ENCODE results near the gene TBC1D14.

Gene TBC1D14

DNA sequence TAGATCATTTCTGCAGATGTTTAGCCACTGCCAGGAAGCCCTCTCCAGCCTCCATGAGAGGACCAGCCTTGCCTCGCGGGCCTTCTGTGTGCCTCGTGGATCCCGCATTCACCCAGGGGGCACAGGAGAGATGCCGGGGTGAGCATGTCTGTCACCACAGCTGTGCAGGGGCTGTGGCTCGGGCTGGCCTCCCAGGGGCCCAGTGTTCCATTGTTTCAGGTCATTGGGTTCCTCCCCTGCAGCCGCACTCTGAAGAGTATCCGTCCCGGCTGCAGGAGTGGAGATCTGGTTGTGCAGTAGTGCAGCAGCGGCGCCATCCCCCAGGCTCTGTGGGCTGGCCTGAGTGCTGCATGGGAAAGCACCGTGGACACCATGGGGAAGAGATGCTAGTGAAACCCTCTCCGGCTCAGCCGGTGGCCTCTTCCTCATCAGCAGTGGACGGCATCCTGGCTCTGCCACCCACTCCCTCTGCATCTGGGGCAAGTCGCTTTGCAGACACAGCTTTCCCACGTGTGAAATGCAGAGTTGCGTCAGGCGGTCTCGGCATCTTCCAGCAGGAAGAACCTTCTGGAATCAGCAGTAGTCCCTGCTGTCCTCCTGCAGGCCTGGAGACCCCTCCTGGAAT, 29.1 kb downstream of the TBC1D14 start:
- Histone ChIP-seq H3K27me3 (ENCODE audit: control insufficient read depth in 2 of 2, insufficient read depth in 2 of 2, low read length in 2 of 2) (no peaks in the 10 kb centered on the region), H3K9ac (ENCODE audit: low read depth in 1 of 2, low read length in 2 of 2) (no peak overlapping the region), H3K36me3 (ENCODE audit: control insufficient read depth in 2 of 2, insufficient read depth in 2 of 2, low read length in 2 of 2) (peaks cover 2 to 5% of the 10 kb centered on the region in 2 donors), H3K27ac (ENCODE audit: low read depth in 2 of 2, low read length in 2 of 2) (peak overlapping the region; percentile 13 to 49), H3K9me3 (ENCODE audit: control insufficient read depth in 2 of 2, low read length in 2 of 2) (no peaks in the 10 kb centered on the region), H3K4me1 (ENCODE audit: control insufficient read depth in 2 of 2, insufficient read depth in 2 of 2, low read length in 2 of 2) (peaks cover 28 to 32% of the 10 kb centered on the region in 2 donors), H3K4me3 (ENCODE audit: low read length in 2 of 2) (no peak overlapping the region)

DNA sequence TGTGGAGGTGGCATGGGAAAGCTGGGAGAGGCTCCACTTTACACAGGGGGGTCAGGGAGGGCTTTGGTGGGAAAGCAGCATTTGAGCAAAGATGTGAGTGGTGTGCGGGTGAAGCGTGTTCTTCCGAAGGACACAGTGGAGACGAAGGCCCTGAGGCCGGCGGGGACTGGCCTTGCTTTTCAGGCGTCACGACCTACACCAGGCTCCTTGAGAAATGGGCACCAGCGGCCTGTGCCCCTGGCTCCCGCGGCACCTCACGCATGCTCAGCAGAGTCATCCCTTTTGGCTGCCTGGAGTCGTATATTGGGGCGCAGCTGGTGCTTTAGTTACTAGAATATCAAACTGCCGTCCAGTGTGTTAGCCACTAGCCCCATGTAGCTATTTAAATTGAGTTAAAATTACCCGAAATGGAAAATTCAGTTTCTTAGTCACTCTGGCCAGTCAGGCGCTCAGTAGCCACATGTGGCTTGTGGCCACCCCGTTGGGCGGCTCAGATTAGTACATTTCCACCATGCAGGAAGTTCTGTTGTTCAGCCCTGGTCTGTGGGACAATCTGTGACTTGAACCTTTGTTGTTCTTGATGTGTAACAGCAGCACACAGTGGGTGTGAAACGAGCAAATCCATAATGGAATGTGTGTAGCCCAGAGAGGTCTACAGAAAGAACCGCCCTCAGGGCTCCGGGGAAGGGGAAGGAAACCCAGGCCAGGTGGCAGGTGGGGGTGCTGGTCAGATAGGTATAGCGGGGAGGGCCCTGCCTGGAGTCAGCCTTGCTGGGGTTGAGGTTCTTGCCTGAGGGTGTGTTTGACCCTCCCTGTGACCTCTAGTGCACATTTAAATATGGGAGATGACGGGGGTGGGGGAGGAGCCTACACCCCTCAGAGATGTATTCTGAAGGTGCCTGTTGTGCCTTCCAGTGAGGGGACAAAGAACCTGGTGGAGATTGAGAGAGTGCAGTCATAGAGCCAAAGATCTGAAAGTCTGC, 30.4 kb downstream of the TBC1D14 start:
- H3K27ac ChIP-seq (ENCODE audit: low read depth in 2 of 2, low read length in 2 of 2) = peak overlapping the region; percentile 39 to 55
- no peaks in the 10 kb centered on the region for H3K9me3 ChIP-seq (ENCODE audit: control insufficient read depth in 2 of 2, low read length in 2 of 2)
- H3K36me3 ChIP-seq (ENCODE audit: control insufficient read depth in 2 of 2, insufficient read depth in 2 of 2, low read length in 2 of 2) = peaks cover 2 to 3% of the 10 kb centered on the region in 2 donors
- peaks cover 37 to 45% of the 10 kb centered on the region in 2 donors for H3K4me1 ChIP-seq (ENCODE audit: control insufficient read depth in 2 of 2, insufficient read depth in 2 of 2, low read length in 2 of 2)
- H3K4me3 ChIP-seq (ENCODE audit: low read length in 2 of 2) = no peak overlapping the region
- H3K27me3 ChIP-seq (ENCODE audit: control insufficient read depth in 2 of 2, insufficient read depth in 2 of 2, low read length in 2 of 2) = no peaks in the 10 kb centered on the region
- H3K9ac ChIP-seq (ENCODE audit: low read depth in 1 of 2, low read length in 2 of 2) = no peak overlapping the region

DNA sequence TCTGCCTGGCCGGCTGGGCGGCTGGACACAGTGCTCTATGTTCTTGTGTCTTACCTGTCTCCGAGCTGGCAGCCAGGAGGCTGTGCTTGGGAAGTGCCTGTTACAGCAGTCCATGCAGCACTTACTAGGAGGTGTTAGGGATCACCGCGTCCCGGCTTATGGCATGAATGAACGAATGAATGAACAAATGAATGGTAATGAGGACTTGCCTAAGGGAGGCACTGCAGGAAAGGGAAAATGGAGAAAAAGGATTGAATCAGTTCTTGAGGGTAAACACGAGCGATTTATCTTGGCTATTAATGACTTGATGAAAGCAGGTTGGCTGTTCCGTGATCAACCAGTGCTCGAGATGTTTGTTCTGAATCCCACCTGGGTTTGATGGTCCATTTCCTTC, 31.1 kb downstream of the TBC1D14 start:
- Histone ChIP-seq H3K4me1 (ENCODE audit: control insufficient read depth in 2 of 2, insufficient read depth in 2 of 2, low read length in 2 of 2) (peaks cover 40 to 48% of the 10 kb centered on the region in 2 donors), H3K27ac (ENCODE audit: low read depth in 2 of 2, low read length in 2 of 2) (peak overlapping the region; percentile 55 to 65), H3K9ac (ENCODE audit: low read depth in 1 of 2, low read length in 2 of 2) (no peak overlapping the region), H3K4me3 (ENCODE audit: low read length in 2 of 2) (no peak overlapping the region), H3K9me3 (ENCODE audit: control insufficient read depth in 2 of 2, low read length in 2 of 2) (no peaks in the 10 kb centered on the region), H3K27me3 (ENCODE audit: control insufficient read depth in 2 of 2, insufficient read depth in 2 of 2, low read length in 2 of 2) (no peaks in the 10 kb centered on the region), H3K36me3 (ENCODE audit: control insufficient read depth in 2 of 2, insufficient read depth in 2 of 2, low read length in 2 of 2) (peaks cover 2 to 3% of the 10 kb centered on the region in 2 donors)

DNA sequence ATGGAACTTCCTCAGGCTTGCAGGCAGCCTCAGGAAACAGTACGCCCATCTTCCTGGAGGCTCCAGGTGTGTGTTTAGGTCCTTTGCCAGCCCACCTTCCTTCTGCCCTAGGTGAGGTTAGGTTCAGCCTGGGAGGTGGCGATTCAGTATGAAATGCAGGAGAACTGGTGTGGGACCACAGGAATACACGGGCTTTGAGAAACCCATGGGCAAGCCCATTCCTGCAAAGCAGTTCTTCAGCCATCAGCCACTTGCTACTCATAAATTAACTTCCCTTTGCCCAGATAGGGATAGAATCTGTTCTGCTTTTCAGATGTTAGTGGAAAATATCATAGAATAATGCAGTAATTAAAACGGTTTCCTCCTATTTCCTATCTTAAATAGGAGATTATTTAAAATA, 32.2 kb downstream of the TBC1D14 start:
- no peaks in the 10 kb centered on the region for H3K9me3 ChIP-seq (ENCODE audit: control insufficient read depth in 2 of 2, low read length in 2 of 2)
- H3K4me1 ChIP-seq (ENCODE audit: control insufficient read depth in 2 of 2, insufficient read depth in 2 of 2, low read length in 2 of 2) = peaks cover 40 to 48% of the 10 kb centered on the region in 2 donors
- H3K27ac ChIP-seq (ENCODE audit: low read depth in 2 of 2, low read length in 2 of 2) = peak overlapping the region; percentile 76 to 94
- H3K36me3 ChIP-seq (ENCODE audit: control insufficient read depth in 2 of 2, insufficient read depth in 2 of 2, low read length in 2 of 2) = peaks cover 2 to 3% of the 10 kb centered on the region in 2 donors
- peak overlapping the region in 1 of 2 donors; percentile 20 for H3K4me3 ChIP-seq (ENCODE audit: low read length in 2 of 2)
- H3K27me3 ChIP-seq (ENCODE audit: control insufficient read depth in 2 of 2, insufficient read depth in 2 of 2, low read length in 2 of 2) = no peaks in the 10 kb centered on the region
- peak overlapping the region; percentile 20 to 30 for H3K9ac ChIP-seq (ENCODE audit: low read depth in 1 of 2, low read length in 2 of 2)

DNA sequence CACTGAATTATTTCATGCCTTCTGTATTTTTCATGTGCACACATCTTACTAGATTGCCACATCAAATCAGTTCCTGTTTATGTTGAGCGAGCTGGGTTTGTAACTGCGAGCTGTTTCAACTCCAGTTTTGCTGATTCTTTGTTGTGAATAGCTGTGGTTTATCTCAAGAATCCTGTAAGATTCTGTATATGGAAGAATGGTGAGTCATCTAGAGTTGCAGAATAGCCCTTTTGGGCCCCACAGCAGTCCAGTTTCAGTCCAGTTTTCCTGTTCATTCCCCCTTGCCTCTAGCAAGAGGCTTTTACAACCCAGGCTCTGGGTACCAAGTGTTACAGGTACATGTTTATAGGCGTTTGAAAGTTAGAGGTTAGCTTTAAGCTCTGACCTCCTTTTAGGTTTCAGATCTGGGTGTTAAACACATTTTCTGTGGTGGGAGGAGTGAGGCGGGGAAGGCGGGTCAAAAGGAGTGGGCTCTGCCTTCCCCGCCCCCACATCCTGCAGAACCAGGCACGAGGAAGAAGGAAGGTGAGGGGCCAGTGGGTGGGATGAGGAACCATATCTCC, 32.7 kb downstream of the TBC1D14 start:
- Histone ChIP-seq H3K36me3 (ENCODE audit: control insufficient read depth in 2 of 2, insufficient read depth in 2 of 2, low read length in 2 of 2) (peaks cover 2 to 3% of the 10 kb centered on the region in 2 donors), H3K9me3 (ENCODE audit: control insufficient read depth in 2 of 2, low read length in 2 of 2) (no peaks in the 10 kb centered on the region), H3K9ac (ENCODE audit: low read depth in 1 of 2, low read length in 2 of 2) (peak overlapping the region; percentile 28 to 72), H3K27me3 (ENCODE audit: control insufficient read depth in 2 of 2, insufficient read depth in 2 of 2, low read length in 2 of 2) (no peaks in the 10 kb centered on the region), H3K27ac (ENCODE audit: low read depth in 2 of 2, low read length in 2 of 2) (peak overlapping the region; percentile 94 to 96), H3K4me1 (ENCODE audit: control insufficient read depth in 2 of 2, insufficient read depth in 2 of 2, low read length in 2 of 2) (peaks cover 40 to 48% of the 10 kb centered on the region in 2 donors), H3K4me3 (ENCODE audit: low read length in 2 of 2) (peak overlapping the region in 1 of 2 donors; percentile 21)

DNA sequence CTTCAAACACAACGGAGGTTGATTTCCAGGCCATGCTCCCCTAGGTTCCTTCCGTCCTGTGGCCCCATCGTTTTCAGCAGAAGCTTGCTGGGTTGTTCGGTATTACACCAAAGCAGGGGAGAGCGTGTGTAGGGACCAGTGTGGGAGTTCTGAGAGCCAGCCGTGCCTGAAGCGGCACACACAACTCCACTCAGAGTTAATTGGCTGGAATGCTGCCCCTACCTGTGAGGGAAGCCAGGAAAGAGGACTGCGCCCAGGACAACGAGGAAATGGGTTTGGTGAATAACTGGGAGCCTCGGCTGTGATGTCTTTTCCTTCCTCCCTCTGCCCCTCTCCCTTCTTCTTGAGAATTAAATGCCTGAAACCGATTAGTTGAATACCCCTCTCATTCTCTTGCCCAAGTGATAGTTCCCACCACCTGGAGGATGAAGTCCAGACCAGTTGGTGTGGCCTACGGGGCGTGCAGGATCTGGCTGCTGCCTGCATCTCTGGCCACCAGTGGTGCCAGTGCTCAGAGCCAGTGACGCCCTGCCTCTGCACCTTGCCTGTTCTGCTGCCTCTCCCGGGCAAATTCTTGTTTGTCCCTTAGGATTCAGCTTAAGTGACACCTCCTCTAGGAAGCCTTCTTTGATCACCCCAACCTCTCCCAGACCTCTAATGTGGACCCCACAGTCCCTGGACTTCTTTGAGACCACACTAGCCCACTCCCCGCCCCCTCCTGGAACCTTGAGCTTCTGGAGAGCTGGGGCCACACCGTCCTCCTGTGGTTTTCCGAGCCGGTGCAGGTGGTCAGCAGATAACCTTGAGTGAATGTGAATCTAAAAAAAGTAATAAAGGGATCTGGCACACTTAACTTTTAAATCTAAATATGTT, 33.6 kb downstream of the TBC1D14 start:
- no peaks in the 10 kb centered on the region for H3K27me3 ChIP-seq (ENCODE audit: control insufficient read depth in 2 of 2, insufficient read depth in 2 of 2, low read length in 2 of 2)
- peak overlapping the region; percentile 52 to 72 for H3K9ac ChIP-seq (ENCODE audit: low read depth in 1 of 2, low read length in 2 of 2)
- peak overlapping the region; percentile 28 to 57 for H3K4me3 ChIP-seq (ENCODE audit: low read length in 2 of 2)
- no peaks in the 10 kb centered on the region for H3K9me3 ChIP-seq (ENCODE audit: control insufficient read depth in 2 of 2, low read length in 2 of 2)
- H3K36me3 ChIP-seq (ENCODE audit: control insufficient read depth in 2 of 2, insufficient read depth in 2 of 2, low read length in 2 of 2) = peaks cover 2 to 3% of the 10 kb centered on the region in 2 donors
- peaks cover 46 to 53% of the 10 kb centered on the region in 2 donors for H3K4me1 ChIP-seq (ENCODE audit: control insufficient read depth in 2 of 2, insufficient read depth in 2 of 2, low read length in 2 of 2)
- H3K27ac ChIP-seq (ENCODE audit: low read depth in 2 of 2, low read length in 2 of 2) = peak overlapping the region; percentile 94 to 96

DNA sequence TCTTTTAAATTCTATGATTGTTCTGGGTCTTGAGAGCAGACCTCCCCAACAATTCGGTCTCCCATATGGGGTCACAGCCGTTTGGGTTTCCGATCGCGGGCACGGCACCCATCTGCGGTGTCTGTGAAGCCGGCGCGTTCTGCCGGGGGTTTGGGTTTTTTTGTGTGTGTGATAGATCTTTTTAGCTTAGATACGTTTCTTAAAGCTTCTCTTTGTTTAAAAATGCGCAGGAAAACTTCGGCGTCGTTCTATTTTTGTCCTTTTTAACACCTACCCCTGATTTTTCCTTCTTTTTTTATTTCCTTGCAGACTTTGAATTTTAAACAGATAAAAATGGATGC, 34.2 kb downstream of the TBC1D14 start:
- Histone ChIP-seq H3K27ac (ENCODE audit: low read depth in 2 of 2, low read length in 2 of 2) (peak overlapping the region; percentile 94 to 96), H3K9me3 (ENCODE audit: control insufficient read depth in 2 of 2, low read length in 2 of 2) (no peaks in the 10 kb centered on the region), H3K36me3 (ENCODE audit: control insufficient read depth in 2 of 2, insufficient read depth in 2 of 2, low read length in 2 of 2) (peaks cover 2 to 3% of the 10 kb centered on the region in 2 donors), H3K9ac (ENCODE audit: low read depth in 1 of 2, low read length in 2 of 2) (peak overlapping the region; percentile 47 to 72), H3K4me3 (ENCODE audit: low read length in 2 of 2) (peak overlapping the region; percentile 28 to 57), H3K27me3 (ENCODE audit: control insufficient read depth in 2 of 2, insufficient read depth in 2 of 2, low read length in 2 of 2) (no peaks in the 10 kb centered on the region), H3K4me1 (ENCODE audit: control insufficient read depth in 2 of 2, insufficient read depth in 2 of 2, low read length in 2 of 2) (peaks cover 49 to 56% of the 10 kb centered on the region in 2 donors)

DNA sequence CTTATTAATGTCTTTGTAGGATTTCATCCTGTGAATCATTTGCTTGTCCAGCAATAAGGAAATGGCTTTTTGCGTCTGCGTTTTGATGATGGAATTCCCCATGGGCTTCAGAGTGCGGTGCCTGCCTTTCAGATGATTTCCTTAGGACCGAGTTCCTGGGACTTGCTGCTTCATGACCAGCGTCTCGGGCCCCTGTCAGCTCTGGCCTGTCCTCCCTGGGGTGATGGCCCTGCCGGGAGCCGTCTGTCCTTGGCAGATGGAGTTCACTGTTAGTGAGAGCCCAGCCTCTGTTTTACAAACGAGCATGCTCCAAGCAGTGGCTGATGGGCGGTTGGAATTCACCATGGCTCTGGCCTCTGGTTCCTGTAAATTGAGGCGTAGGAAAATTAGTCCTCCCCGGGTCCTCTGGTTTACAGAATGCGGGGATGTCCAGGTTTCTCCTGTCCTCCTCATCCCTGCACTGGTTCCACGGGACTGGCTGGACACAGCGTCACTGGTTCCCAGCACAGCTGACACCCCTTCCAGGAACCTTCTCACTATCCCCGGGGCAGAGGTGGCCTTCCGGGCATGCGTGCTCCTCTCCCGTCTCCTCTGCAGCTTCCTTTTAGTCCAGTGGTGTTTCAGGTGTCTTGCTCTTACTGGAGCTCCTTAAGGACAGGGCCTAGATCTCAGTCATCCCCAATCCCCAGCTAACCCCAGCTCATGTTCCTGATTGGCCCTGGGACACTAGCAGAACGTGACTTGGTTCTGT, 34.9 kb downstream of the TBC1D14 start:
- Histone ChIP-seq H3K4me1 (ENCODE audit: control insufficient read depth in 2 of 2, insufficient read depth in 2 of 2, low read length in 2 of 2) (peaks cover 49 to 54% of the 10 kb centered on the region in 2 donors), H3K27ac (ENCODE audit: low read depth in 2 of 2, low read length in 2 of 2) (peak overlapping the region; percentile 94 to 96), H3K4me3 (ENCODE audit: low read length in 2 of 2) (peak overlapping the region; percentile 28 to 57), H3K27me3 (ENCODE audit: control insufficient read depth in 2 of 2, insufficient read depth in 2 of 2, low read length in 2 of 2) (no peaks in the 10 kb centered on the region), H3K36me3 (ENCODE audit: control insufficient read depth in 2 of 2, insufficient read depth in 2 of 2, low read length in 2 of 2) (peaks cover 0 to 3% of the 10 kb centered on the region in 2 donors), H3K9me3 (ENCODE audit: control insufficient read depth in 2 of 2, low read length in 2 of 2) (no peaks in the 10 kb centered on the region), H3K9ac (ENCODE audit: low read depth in 1 of 2, low read length in 2 of 2) (peak overlapping the region; percentile 68 to 72)

DNA sequence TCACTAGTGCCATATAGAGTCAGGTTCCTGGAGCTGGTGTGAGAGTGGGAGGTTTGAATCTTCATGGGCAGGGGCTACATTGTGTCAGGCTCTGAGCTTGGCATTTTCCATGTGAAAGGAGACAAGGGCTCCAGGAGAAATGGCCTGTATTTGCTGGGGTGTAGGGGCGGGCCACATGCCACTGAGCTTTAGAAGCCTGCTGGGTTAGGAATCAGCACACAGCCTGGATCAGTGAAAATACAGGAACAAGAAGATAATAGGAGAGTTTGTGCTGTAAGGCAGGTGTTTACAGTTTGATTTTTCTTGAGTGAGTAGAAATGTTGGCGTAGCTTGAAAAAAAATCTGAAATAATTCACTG, 35.4 kb downstream of the TBC1D14 start:
- no peaks in the 10 kb centered on the region for H3K36me3 ChIP-seq (ENCODE audit: control insufficient read depth in 2 of 2, insufficient read depth in 2 of 2, low read length in 2 of 2)
- H3K9ac ChIP-seq (ENCODE audit: low read depth in 1 of 2, low read length in 2 of 2) = peak overlapping the region; percentile 68 to 72
- peak overlapping the region; percentile 22 to 57 for H3K4me3 ChIP-seq (ENCODE audit: low read length in 2 of 2)
- no peaks in the 10 kb centered on the region for H3K9me3 ChIP-seq (ENCODE audit: control insufficient read depth in 2 of 2, low read length in 2 of 2)
- no peaks in the 10 kb centered on the region for H3K27me3 ChIP-seq (ENCODE audit: control insufficient read depth in 2 of 2, insufficient read depth in 2 of 2, low read length in 2 of 2)
- peak overlapping the region; percentile 94 to 96 for H3K27ac ChIP-seq (ENCODE audit: low read depth in 2 of 2, low read length in 2 of 2)
- H3K4me1 ChIP-seq (ENCODE audit: control insufficient read depth in 2 of 2, insufficient read depth in 2 of 2, low read length in 2 of 2) = peaks cover 49 to 53% of the 10 kb centered on the region in 2 donors

All from mucosa of rectum (tissue), 2 donors.